Measurements from ENCODE around the gene HSD11B2. TPM values are rescaled to one million over a fixed set of nuclear protein-coding genes. Genes with fewer than 3 reads are reported as not detected.

HSD11B2 gene
- total and polyA plus RNA-seq, 10 of the 15 experiments (the other 5 are each of a cell fraction or from before 2014, with no cell fraction given) = 0.09 to 0.34 (median 0.21) TPM; not detected in 2

DNA sequence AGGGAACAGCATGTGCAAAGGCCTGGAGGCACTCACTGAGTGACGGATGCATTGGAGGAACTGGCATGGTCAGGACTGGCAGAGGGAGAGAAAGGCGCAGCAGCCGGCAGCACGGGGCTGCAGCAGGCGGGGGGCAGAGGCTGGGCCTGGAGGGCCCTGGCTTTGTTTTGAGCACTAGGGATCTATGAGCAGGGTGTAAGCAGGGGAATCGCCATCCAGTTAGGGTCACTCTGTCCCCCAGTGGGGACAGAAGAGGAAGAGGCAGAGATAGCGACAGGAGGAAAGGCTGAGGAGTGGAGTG, 14.2 kb downstream of the HSD11B2 start:
- H4K20me1 ChIP-seq (ENCODE audit: control insufficient read depth, insufficient read depth) = 0 out of 2 replicates have a peak, but pooled peaks cover 4% of the 10 kb centered on the region
- ATAC-seq = no peak
- H3K4me1 ChIP-seq (ENCODE audit: control insufficient read depth, insufficient read depth, low read length) = no peaks in the 10 kb centered on the region
- WGBS (ENCODE audit: insufficient coverage, insufficient replicate concordance, low lambda C conversion rate, missing lambda C conversion rate) = 99% methylated on average over 7 of the region's 7 CpGs
- H3K36me3 ChIP-seq (ENCODE audit: control insufficient read depth in 2 of 2, insufficient read depth in 2 of 2, low read length in 1 of 2) = peaks cover 4 to 19% of the 10 kb centered on the region in 2 experiments
- ChIA-PET CTCF (interaction anchor here (2.0 to 7.7 kb wide), 2 partner anchors 18 to 184 kb away, joined by 5 to 84 read pairs; no protein-coding TSS in a partner anchor), SMC1A (ENCODE audit: uncharacterized antibody, unreplicated experiment) (interaction anchor here (2.5 kb wide), 1 partner anchor 17 kb away, joined by 13 read pairs; no protein-coding TSS in a partner anchor), RAD21 (ENCODE audit: unreplicated experiment) (interaction anchor here (1.1 kb wide), 1 partner anchor 69 kb away, joined by 3 read pairs; no protein-coding TSS in a partner anchor), POLR2A (no interaction called here)
- DNase-seq (ENCODE audit: low read depth, low spot score) = no peak
- BruUV-seq (replicated peaks) = no TSS peak
- TF ChIP-seq POLR2AphosphoS5 (IDR thresholded peaks at IDR 0.05; ENCODE audit: low read length) (no peak), RUNX3 (IDR thresholded peaks at IDR 0.05; ENCODE audit: low read length) (no peak), CBX3 (IDR thresholded peaks at IDR 0.05; ENCODE audit: borderline replicate concordance, low read depth) (no peak), ZNF217 (IDR thresholded peaks at IDR 0.05) (no peak), YBX1 (IDR thresholded peaks at IDR 0.05) (no peak), STAT1 (conservative IDR thresholded peaks at IDR 0.05) (no peak), DPF2 (IDR thresholded peaks at IDR 0.05) (no peak), IRF4 (IDR thresholded peaks at IDR 0.05; ENCODE audit: low read depth, low read length) (no peak), SMARCA5 (IDR thresholded peaks at IDR 0.05) (no peak), BCLAF1 (IDR thresholded peaks at IDR 0.05) (no peak)
- TF ChIP-seq, protein P1, sequence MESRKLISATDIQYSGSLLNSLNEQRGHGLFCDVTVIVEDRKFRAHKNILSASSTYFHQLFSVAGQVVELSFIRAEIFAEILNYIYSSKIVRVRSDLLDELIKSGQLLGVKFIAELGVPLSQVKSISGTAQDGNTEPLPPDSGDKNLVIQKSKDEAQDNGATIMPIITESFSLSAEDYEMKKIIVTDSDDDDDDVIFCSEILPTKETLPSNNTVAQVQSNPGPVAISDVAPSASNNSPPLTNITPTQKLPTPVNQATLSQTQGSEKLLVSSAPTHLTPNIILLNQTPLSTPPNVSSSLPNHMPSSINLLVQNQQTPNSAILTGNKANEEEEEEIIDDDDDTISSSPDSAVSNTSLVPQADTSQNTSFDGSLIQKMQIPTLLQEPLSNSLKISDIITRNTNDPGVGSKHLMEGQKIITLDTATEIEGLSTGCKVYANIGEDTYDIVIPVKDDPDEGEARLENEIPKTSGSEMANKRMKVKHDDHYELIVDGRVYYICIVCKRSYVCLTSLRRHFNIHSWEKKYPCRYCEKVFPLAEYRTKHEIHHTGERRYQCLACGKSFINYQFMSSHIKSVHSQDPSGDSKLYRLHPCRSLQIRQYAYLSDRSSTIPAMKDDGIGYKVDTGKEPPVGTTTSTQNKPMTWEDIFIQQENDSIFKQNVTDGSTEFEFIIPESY (IDR thresholded peaks at IDR 0.05) = no peak
- TF ChIP-seq, protein P2, sequence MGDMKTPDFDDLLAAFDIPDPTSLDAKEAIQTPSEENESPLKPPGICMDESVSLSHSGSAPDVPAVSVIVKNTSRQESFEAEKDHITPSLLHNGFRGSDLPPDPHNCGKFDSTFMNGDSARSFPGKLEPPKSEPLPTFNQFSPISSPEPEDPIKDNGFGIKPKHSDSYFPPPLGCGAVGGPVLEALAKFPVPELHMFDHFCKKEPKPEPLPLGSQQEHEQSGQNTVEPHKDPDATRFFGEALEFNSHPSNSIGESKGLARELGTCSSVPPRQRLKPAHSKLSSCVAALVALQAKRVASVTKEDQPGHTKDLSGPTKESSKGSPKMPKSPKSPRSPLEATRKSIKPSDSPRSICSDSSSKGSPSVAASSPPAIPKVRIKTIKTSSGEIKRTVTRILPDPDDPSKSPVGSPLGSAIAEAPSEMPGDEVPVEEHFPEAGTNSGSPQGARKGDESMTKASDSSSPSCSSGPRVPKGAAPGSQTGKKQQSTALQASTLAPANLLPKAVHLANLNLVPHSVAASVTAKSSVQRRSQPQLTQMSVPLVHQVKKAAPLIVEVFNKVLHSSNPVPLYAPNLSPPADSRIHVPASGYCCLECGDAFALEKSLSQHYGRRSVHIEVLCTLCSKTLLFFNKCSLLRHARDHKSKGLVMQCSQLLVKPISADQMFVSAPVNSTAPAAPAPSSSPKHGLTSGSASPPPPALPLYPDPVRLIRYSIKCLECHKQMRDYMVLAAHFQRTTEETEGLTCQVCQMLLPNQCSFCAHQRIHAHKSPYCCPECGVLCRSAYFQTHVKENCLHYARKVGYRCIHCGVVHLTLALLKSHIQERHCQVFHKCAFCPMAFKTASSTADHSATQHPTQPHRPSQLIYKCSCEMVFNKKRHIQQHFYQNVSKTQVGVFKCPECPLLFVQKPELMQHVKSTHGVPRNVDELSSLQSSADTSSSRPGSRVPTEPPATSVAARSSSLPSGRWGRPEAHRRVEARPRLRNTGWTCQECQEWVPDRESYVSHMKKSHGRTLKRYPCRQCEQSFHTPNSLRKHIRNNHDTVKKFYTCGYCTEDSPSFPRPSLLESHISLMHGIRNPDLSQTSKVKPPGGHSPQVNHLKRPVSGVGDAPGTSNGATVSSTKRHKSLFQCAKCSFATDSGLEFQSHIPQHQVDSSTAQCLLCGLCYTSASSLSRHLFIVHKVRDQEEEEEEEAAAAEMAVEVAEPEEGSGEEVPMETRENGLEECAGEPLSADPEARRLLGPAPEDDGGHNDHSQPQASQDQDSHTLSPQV (IDR thresholded peaks at IDR 0.05) = no peak
- no peaks in the 10 kb centered on the region for H3K27me3 ChIP-seq (replicated peaks in 1 of 2; ENCODE audit: control insufficient read depth in 2 of 2, insufficient read depth in 2 of 2, low read length in 1 of 2)
- no peaks in the 10 kb centered on the region for H3K79me2 ChIP-seq (ENCODE audit: control insufficient read depth, insufficient read depth, low read length)
- H3K9ac ChIP-seq (ENCODE audit: control insufficient read depth, insufficient read depth, low read length) = no peak overlapping the region
- no peak overlapping the region for H3K4me3 ChIP-seq
- H3K27ac ChIP-seq (ENCODE audit: control insufficient read depth, insufficient read depth) = no peak overlapping the region
- H3K9me3 ChIP-seq (replicated peaks; ENCODE audit: control insufficient read depth, insufficient read depth, low read length) = no peaks in the 10 kb centered on the region
- FAIRE-seq = no peak
- in situ Hi-C loops (cut with MboI) (no loop called here), intact Hi-C loops (cut with micrococcal nuclease; ENCODE audit: unreplicated experiment) (no loop called here)
- no peak overlapping the region for H2AFZ ChIP-seq (ENCODE audit: control insufficient read depth, low read depth, low read length)
- H3K4me2 ChIP-seq (ENCODE audit: control insufficient read depth, insufficient read depth) = no peak overlapping the region
